ENCODE data around the gene PEAK1. TPM values are rescaled to one million over a fixed set of nuclear protein-coding genes. Genes with fewer than 3 reads are reported as not detected.
A peak's percentile ranks its signal among the peaks of the same experiment; 100 is the strongest.

PEAK1 gene
- total and polyA plus RNA-seq, 10 of the 15 experiments (the other 5 are each of a cell fraction or from before 2014, with no cell fraction given): 0.62 to 24.2 (median 11.2) TPM

- TF ChIP-seq, protein P1, sequence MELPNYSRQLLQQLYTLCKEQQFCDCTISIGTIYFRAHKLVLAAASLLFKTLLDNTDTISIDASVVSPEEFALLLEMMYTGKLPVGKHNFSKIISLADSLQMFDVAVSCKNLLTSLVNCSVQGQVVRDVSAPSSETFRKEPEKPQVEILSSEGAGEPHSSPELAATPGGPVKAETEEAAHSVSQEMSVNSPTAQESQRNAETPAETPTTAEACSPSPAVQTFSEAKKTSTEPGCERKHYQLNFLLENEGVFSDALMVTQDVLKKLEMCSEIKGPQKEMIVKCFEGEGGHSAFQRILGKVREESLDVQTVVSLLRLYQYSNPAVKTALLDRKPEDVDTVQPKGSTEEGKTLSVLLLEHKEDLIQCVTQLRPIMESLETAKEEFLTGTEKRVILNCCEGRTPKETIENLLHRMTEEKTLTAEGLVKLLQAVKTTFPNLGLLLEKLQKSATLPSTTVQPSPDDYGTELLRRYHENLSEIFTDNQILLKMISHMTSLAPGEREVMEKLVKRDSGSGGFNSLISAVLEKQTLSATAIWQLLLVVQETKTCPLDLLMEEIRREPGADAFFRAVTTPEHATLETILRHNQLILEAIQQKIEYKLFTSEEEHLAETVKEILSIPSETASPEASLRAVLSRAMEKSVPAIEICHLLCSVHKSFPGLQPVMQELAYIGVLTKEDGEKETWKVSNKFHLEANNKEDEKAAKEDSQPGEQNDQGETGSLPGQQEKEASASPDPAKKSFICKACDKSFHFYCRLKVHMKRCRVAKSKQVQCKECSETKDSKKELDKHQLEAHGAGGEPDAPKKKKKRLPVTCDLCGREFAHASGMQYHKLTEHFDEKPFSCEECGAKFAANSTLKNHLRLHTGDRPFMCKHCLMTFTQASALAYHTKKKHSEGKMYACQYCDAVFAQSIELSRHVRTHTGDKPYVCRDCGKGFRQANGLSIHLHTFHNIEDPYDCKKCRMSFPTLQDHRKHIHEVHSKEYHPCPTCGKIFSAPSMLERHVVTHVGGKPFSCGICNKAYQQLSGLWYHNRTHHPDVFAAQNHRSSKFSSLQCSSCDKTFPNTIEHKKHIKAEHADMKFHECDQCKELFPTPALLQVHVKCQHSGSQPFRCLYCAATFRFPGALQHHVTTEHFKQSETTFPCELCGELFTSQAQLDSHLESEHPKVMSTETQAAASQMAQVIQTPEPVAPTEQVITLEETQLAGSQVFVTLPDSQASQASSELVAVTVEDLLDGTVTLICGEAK (IDR thresholded peaks at IDR 0.05; ENCODE audit: borderline replicate concordance): no peak; the same call in 1 of the 2 replicates
- TF ChIP-seq ATF7 (IDR thresholded peaks at IDR 0.05; ENCODE audit: low read depth) (peak; percentile 72), WRNIP1 (IDR thresholded peaks at IDR 0.05; ENCODE audit: borderline replicate concordance, low read depth, low read length) (no peak), ETV6 (conservative IDR thresholded peaks at IDR 0.05 in 1 of 2, IDR thresholded peaks at IDR 0.05 in 1 of 2; ENCODE audit: borderline replicate concordance in 1 of 2, low read depth in 1 of 2) (peak in 1 of 2 experiments; percentile 85; a peak in 1 of 4 replicates), TCF12 (IDR thresholded peaks at IDR 0.05; ENCODE audit: low read depth, low read length) (peak; percentile 80; the same call in 1 of the 2 replicates), CEBPB (IDR thresholded peaks at IDR 0.05; ENCODE audit: borderline replicate concordance in 1 of 2, low read depth in 2 of 2, low read length in 2 of 2) (0 out of 4 replicates have a peak, but pooled peaks of 1 of the 2 experiments have one; percentile 58), PAX5 (IDR thresholded peaks at IDR 0.05; ENCODE audit: borderline replicate concordance, low read depth, low read length) (no peak; the same call in 1 of the 2 replicates), SREBF1 (IDR thresholded peaks at IDR 0.05; ENCODE audit: low read length) (no peak), BCL11A (IDR thresholded peaks at IDR 0.05; ENCODE audit: low read depth, low read length) (peak; percentile 65), MTA2 (IDR thresholded peaks at IDR 0.05; ENCODE audit: low read depth) (peak; percentile 87), CREB1 (IDR thresholded peaks at IDR 0.05; ENCODE audit: low read depth) (peak; percentile 61; the same call in 1 of the 2 replicates), CHD2 (IDR thresholded peaks at IDR 0.05; ENCODE audit: borderline replicate concordance, low read depth, low read length) (no peak), HDGF (IDR thresholded peaks at IDR 0.05) (no peak), IKZF2 (IDR thresholded peaks at IDR 0.05) (peak; percentile 100)
- TF ChIP-seq, protein P2, sequence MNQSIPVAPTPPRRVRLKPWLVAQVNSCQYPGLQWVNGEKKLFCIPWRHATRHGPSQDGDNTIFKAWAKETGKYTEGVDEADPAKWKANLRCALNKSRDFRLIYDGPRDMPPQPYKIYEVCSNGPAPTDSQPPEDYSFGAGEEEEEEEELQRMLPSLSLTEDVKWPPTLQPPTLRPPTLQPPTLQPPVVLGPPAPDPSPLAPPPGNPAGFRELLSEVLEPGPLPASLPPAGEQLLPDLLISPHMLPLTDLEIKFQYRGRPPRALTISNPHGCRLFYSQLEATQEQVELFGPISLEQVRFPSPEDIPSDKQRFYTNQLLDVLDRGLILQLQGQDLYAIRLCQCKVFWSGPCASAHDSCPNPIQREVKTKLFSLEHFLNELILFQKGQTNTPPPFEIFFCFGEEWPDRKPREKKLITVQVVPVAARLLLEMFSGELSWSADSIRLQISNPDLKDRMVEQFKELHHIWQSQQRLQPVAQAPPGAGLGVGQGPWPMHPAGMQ (IDR thresholded peaks at IDR 0.05; ENCODE audit: borderline replicate concordance): no peak
- TF ChIP-seq, protein P3, sequence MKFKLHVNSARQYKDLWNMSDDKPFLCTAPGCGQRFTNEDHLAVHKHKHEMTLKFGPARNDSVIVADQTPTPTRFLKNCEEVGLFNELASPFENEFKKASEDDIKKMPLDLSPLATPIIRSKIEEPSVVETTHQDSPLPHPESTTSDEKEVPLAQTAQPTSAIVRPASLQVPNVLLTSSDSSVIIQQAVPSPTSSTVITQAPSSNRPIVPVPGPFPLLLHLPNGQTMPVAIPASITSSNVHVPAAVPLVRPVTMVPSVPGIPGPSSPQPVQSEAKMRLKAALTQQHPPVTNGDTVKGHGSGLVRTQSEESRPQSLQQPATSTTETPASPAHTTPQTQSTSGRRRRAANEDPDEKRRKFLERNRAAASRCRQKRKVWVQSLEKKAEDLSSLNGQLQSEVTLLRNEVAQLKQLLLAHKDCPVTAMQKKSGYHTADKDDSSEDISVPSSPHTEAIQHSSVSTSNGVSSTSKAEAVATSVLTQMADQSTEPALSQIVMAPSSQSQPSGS (IDR thresholded peaks at IDR 0.05; ENCODE audit: low read length): 0 out of 2 replicates have a peak, but pooled peaks have one; percentile 66
- TF ChIP-seq, protein P4, sequence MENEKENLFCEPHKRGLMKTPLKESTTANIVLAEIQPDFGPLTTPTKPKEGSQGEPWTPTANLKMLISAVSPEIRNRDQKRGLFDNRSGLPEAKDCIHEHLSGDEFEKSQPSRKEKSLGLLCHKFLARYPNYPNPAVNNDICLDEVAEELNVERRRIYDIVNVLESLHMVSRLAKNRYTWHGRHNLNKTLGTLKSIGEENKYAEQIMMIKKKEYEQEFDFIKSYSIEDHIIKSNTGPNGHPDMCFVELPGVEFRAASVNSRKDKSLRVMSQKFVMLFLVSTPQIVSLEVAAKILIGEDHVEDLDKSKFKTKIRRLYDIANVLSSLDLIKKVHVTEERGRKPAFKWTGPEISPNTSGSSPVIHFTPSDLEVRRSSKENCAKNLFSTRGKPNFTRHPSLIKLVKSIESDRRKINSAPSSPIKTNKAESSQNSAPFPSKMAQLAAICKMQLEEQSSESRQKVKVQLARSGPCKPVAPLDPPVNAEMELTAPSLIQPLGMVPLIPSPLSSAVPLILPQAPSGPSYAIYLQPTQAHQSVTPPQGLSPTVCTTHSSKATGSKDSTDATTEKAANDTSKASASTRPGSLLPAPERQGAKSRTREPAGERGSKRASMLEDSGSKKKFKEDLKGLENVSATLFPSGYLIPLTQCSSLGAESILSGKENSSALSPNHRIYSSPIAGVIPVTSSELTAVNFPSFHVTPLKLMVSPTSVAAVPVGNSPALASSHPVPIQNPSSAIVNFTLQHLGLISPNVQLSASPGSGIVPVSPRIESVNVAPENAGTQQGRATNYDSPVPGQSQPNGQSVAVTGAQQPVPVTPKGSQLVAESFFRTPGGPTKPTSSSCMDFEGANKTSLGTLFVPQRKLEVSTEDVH (IDR thresholded peaks at IDR 0.05; ENCODE audit: low read depth, partially characterized antibody): peak; percentile 60
Observed at GRCh38 chr15:77187751-77188464, 232.0 kb downstream of the PEAK1 start (continued).

Data from GM12878 (cell line).